GM20000 (cell line): ENCODE measurements around the gene NDC80.
"Not testable (repeated sequence)": the region's sequence is repeated elsewhere in the genome, so short reads cannot be mapped to it uniquely, and the experiment has no call there.

Experiments
- DNase-seq: peaks from one replicate; pipeline ENCODE4 v3.0.0; 2012; ENCODE audit warnings: low spot score
- CTCF ChIP-seq: IDR thresholded peaks from 2 replicates; pipeline ENCODE4 v1.5.1; 2012; ENCODE audit warnings: mild to moderate bottlenecking, control low read depth; ENCODE audit errors: extremely low read depth, missing control alignments

Gene NDC80

GRCh38 chr18:2571200-2572170 lies at the start of gene NDC80, which contains the start of gene METTL4:
NDC80 (plus strand) TSS chr18:2571557; CDS start chr18:2572986, 1,429 bp downstream.
METTL4 (minus strand) TSS chr18:2571505; CDS start chr18:2567216, 4,289 bp downstream.
- peak; percentile 82 for DNase-seq
- TF ChIP-seq CTCF = no peak

- DNase-seq = no peak
- no peak for TF ChIP-seq CTCF
Measured at GRCh38 chr18:2522112-2522511, 49.2 kb upstream of the NDC80 start.

- not testable (repeated sequence) for DNase-seq
Measured at GRCh38 chr18:2524794-2525198, 46.6 kb upstream of the NDC80 start.

GRCh38 chr18:2526329-2526728 lies 45.0 kb upstream of the NDC80 start:
- TF ChIP-seq CTCF = no peak
- DNase-seq = no peak

- DNase-seq = no peak
Measured at GRCh38 chr18:2529154-2529553, 42.2 kb upstream of the NDC80 start.

GRCh38 chr18:2531751-2532150 lies 39.6 kb upstream of the NDC80 start:
- no peak for TF ChIP-seq CTCF
- DNase-seq = no peak

More at GRCh38 chr18:2529154-2529553, 42.2 kb upstream of the NDC80 start:
- no peak for TF ChIP-seq CTCF

- no peak for DNase-seq
- no peak for TF ChIP-seq CTCF
Measured at GRCh38 chr18:2532797-2533196, 38.6 kb upstream of the NDC80 start.
